Activated T-cell treated with anti-CD3 and anti-CD28 coated beads, Interleukin-2, amount 50 U/mL, for 1 hour (primary cell): Measurements from ENCODE around the gene ARHGEF2.

Experiments
- DNase-seq: peaks from one replicate; pipeline ENCODE4 v3.0.0-alpha.2; 2020

ARHGEF2 gene

DNA sequence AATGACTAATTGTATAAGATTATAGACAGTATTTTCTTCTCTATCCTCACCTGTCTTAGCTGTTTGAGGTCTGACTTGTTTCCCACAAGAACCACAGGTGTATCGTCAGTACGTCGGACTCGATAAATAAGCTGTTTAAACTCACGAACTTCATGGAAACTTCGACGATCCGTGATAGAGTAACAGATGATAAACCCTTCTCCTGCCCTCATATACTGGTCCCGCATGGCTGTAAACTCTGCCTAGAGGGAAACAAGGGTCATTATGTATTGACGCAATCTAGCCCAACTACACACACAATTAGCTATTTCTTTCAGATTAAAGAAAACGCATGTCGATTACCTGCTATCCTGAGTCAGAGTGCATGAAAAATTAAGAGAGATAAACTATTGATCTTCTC, 74.1 kb downstream of the ARHGEF2 start:
- DNase-seq: no peak

DNA sequence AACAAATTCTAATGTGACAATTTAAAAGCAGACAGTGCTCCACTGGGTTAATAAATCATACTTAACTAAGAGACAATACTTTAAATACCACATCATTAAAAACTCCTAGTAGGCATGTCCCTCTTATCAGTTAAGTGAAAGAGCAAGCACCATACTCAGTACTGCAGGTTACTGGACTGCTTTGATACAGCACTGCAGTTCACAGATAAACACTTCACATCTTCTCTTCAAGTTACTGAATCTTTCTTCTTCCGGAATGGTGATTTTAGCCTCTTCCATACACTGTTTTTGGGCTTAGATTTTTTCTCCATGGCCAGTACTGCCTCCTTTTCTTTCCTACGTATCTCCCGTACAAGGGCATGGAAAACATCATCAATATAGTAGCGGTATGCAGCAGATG, 78.2 kb downstream of the ARHGEF2 start:
- DNase-seq: no peak

DNA sequence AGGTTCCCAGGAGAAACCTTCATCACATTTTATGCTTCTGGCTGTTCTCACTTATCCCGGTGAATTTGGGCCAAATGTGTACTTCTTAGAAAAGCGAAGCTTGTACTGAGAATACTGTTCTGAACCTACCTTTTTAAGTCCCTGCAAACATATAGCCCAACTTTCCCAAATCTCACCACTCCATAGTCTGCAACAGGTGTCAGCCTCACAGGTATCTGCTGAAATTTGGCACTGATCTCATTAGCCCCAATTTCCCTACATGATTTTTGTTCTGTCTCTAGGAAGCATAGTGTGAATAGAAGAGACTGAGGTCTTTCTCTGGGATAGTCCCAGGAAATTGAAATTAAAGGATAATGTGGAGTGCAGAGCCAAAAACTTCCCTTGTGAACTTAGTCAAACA, 78.7 kb downstream of the ARHGEF2 start:
- no peak for DNase-seq

DNA sequence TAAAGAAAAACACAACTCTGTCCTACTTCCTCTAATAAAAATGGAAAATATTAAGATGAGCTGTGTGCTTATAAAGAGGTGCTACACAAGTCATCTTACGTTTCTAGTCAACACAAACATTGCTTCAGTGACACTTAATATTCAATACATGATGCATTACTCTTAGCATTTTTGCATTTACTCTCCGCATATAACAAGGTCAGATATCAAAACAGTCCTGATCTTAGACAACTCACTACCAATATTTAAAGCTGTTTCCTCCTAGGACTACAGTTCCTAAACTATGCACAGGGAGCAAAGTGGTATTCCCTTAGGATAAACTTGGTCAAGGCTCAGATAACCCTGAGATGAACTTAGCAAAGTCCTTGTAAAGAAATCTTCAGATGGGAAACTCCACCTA, 79.5 kb downstream of the ARHGEF2 start:
- DNase-seq: no peak

DNA sequence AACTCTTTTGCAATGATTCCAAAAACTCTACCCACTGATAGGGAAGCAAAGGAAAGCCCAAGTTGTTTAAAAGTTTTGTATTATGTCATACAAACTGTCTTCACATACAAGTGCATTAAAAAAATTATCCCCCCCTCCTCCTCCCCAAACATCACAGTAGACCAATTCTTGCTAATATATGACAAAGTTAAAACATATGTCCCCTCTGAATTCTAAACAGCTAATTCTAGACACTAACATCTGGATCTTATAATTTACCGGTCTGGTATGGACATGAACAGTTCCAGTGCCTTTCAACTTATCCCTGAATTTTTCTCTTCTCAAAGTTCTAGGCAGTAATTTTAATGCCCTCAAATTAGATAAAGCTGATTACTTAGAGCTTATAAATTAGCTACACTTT, 80.6 kb downstream of the ARHGEF2 start:
- DNase-seq: no peak
